Right kidney (tissue), 9 donors: Measurements from ENCODE around the gene FAM20C.
A peak's percentile ranks its signal among the peaks of the same experiment; 100 is the strongest.

Experiments used
- DNase-seq: peaks from one replicate; pipeline ENCODE4 v3.0.0-alpha.2; 2016
- long read RNA-seq, 8 donors: transcript quantifications; one replicate each; lab custom pipeline, GENCODE V29; 2026

The FAM20C gene
- long read RNA-seq, donor 1, transcript FAM20C-201 (10 exons, 2,751 nt): major isoform, 13 of 13 reads
- long read RNA-seq, donor 1, partial matches to known transcripts: 0 of 13 reads
- long read RNA-seq, donor 1, other reads (novel, unspliced or antisense): 0 of 13 reads
- long read RNA-seq, donor 2, transcript FAM20C-201 (10 exons, 2,751 nt): major isoform, 5 of 6 reads
- long read RNA-seq, donor 2, partial matches to known transcripts: 0 of 6 reads
- long read RNA-seq, donor 2, other reads (novel, unspliced or antisense): 0 of 6 reads
- long read RNA-seq, donor 3, transcript FAM20C-201 (10 exons, 2,751 nt): major isoform, 7 of 8 reads
- long read RNA-seq, donor 3, partial matches to known transcripts: 0 of 8 reads
- long read RNA-seq, donor 3, other reads (novel, unspliced or antisense): 0 of 8 reads
- long read RNA-seq, donor 4, transcript FAM20C-201 (10 exons, 2,751 nt): major isoform, 9 of 21 reads
- long read RNA-seq, donor 4, partial matches to known transcripts: 11 of 21 reads
- long read RNA-seq, donor 4, other reads (novel, unspliced or antisense): 0 of 21 reads
- long read RNA-seq, donor 5, transcript FAM20C-201 (10 exons, 2,751 nt): major isoform, 18 of 21 reads
- long read RNA-seq, donor 5, partial matches to known transcripts: 0 of 21 reads
- long read RNA-seq, donor 5, other reads (novel, unspliced or antisense): 0 of 21 reads
- long read RNA-seq, donor 6, transcript FAM20C-201 (10 exons, 2,751 nt): major isoform, 11 of 11 reads
- long read RNA-seq, donor 6, partial matches to known transcripts: 0 of 11 reads
- long read RNA-seq, donor 6, other reads (novel, unspliced or antisense): 0 of 11 reads
- long read RNA-seq, donor 7, transcript FAM20C-201 (10 exons, 2,751 nt): major isoform, 21 of 21 reads
- long read RNA-seq, donor 7, partial matches to known transcripts: 0 of 21 reads
- long read RNA-seq, donor 7, other reads (novel, unspliced or antisense): 0 of 21 reads
- long read RNA-seq, donor 8, transcript FAM20C-201 (10 exons, 2,751 nt): major isoform, 14 of 36 reads
- long read RNA-seq, donor 8, partial matches to known transcripts: 22 of 36 reads
- long read RNA-seq, donor 8, other reads (novel, unspliced or antisense): 0 of 36 reads

- DNase-seq: peak; percentile 96
These were observed at the start of gene FAM20C for GRCh38 chr7:191981-192649. FAM20C (plus strand) TSS chr7:192571; CDS start chr7:193200, 629 bp downstream.

- DNase-seq: no peak
These were observed 49.1 kb upstream of the FAM20C start for GRCh38 chr7:143145-143751.

GRCh38 chr7:143811-144453 lies 48.4 kb upstream of the FAM20C start:
- DNase-seq: no peak

GRCh38 chr7:144454-144826 lies 47.9 kb upstream of the FAM20C start:
- DNase-seq: no peak

- no peak for DNase-seq
These were observed 46.5 kb upstream of the FAM20C start for GRCh38 chr7:145863-146262.

GRCh38 chr7:148543-148931 lies 43.8 kb upstream of the FAM20C start:
- DNase-seq: no peak

GRCh38 chr7:148932-149790 lies 43.2 kb upstream of the FAM20C start:
- DNase-seq: peak; percentile 98

- no peak for DNase-seq
These were observed 42.4 kb upstream of the FAM20C start for GRCh38 chr7:149791-150636.

- peak; percentile 71 for DNase-seq
These were observed 41.6 kb upstream of the FAM20C start for GRCh38 chr7:150811-151221.

GRCh38 chr7:151346-152050 lies 40.9 kb upstream of the FAM20C start:
- DNase-seq: no peak

- no peak for DNase-seq
These were observed 39.5 kb upstream of the FAM20C start for GRCh38 chr7:152702-153391.

GRCh38 chr7:153604-154003 lies 38.8 kb upstream of the FAM20C start:
- DNase-seq: no peak

GRCh38 chr7:154096-154799 lies 38.1 kb upstream of the FAM20C start:
- DNase-seq: no peak

GRCh38 chr7:155469-155900 lies 36.9 kb upstream of the FAM20C start:
- no peak for DNase-seq

- DNase-seq: no peak
These were observed 36.0 kb upstream of the FAM20C start for GRCh38 chr7:156111-157007.

GRCh38 chr7:157008-157310 lies 35.4 kb upstream of the FAM20C start:
- no peak for DNase-seq
